HepG2 (cell line): ENCODE data around the gene IFNAR1. TPM values are rescaled to one million over a fixed set of nuclear protein-coding genes. Genes with fewer than 3 reads are reported as not detected.

Experiments used
- AKAP8 ChIP-seq: sonication (generic); formaldehyde crosslinking; IDR thresholded peaks from 2 replicates; pipeline ENCODE4 v1.5.1; 2020; ENCODE audit warnings: mild to moderate bottlenecking, missing genetic modification reagents
- ARID4A ChIP-seq: sonication (generic); formaldehyde crosslinking; IDR thresholded peaks from 2 replicates; pipeline ENCODE4 v1.5.0; 2020; ENCODE audit warnings: mild to moderate bottlenecking, missing genetic modification reagents, borderline replicate concordance
- ARNT ChIP-seq: fragments of 450-650 bp; IDR thresholded peaks from 2 replicates; pipeline ENCODE4 v1.6.1; 2017
- ATAD3A ChIP-seq: sonication (generic); formaldehyde crosslinking; IDR thresholded peaks from 2 replicates; pipeline ENCODE4 v1.4.0; 2020; ENCODE audit warnings: missing genetic modification reagents
- ATF6 ChIP-seq: sonication (generic); formaldehyde crosslinking; conservative IDR thresholded peaks from 2 replicates; pipeline ENCODE4 v1.4.0; 2020; ENCODE audit warnings: missing genetic modification reagents
- HNF1B ChIP-seq: sonication (generic); formaldehyde crosslinking; IDR thresholded peaks from 2 replicates; pipeline ENCODE4 v1.5.1; 2020; ENCODE audit warnings: mild to moderate bottlenecking, moderate library complexity, missing genetic modification reagents
- MTERF4 ChIP-seq: sonication (generic); formaldehyde crosslinking; IDR thresholded peaks from 2 replicates; pipeline ENCODE4 v1.8.0; 2023; ENCODE audit warnings: mild to moderate bottlenecking, missing genetic modification reagents
- NR0B2 ChIP-seq: sonication (generic); formaldehyde crosslinking; IDR thresholded peaks from 2 replicates; pipeline ENCODE4 v1.4.0; 2020; ENCODE audit warnings: mild to moderate bottlenecking, missing genetic modification reagents
- RAD21 ChIP-seq: fragments of 450-650 bp; formaldehyde crosslinking; IDR thresholded peaks from 2 replicates; pipeline ENCODE4 v1.5.0; 2020; ENCODE audit warnings: mild to moderate bottlenecking
- RAD51 ChIP-seq: fragments of 450-650 bp; IDR thresholded peaks from 2 replicates; pipeline ENCODE4 v1.6.1; 2016; ENCODE audit warnings: borderline replicate concordance
- SNAPC2 ChIP-seq: sonication (generic); formaldehyde crosslinking; IDR thresholded peaks from 2 replicates; pipeline ENCODE4 v1.8.1; 2022; ENCODE audit warnings: mild to moderate bottlenecking, missing genetic modification reagents
- STAT5B ChIP-seq: sonication (generic); formaldehyde crosslinking; IDR thresholded peaks from 2 replicates; pipeline ENCODE4 v1.4.0; 2020; ENCODE audit warnings: missing genetic modification reagents
- THAP9 ChIP-seq: sonication (generic); formaldehyde crosslinking; IDR thresholded peaks from 2 replicates; pipeline ENCODE4; 2020; ENCODE audit warnings: missing genetic modification reagents, mild to moderate bottlenecking, borderline replicate concordance
- YEATS4 ChIP-seq: sonication (generic); formaldehyde crosslinking; IDR thresholded peaks from 2 replicates; pipeline ENCODE4 v1.4.0; 2020; ENCODE audit warnings: missing genetic modification reagents, borderline replicate concordance
- ZBTB38 ChIP-seq: sonication (generic); formaldehyde crosslinking; IDR thresholded peaks from 2 replicates; pipeline ENCODE4 v1.5.1; 2020; ENCODE audit warnings: mild to moderate bottlenecking, missing genetic modification reagents
- ZNF34 ChIP-seq: sonication (generic); formaldehyde crosslinking; IDR thresholded peaks from 2 replicates; pipeline ENCODE4 v1.4.0; 2020; ENCODE audit warnings: mild to moderate bottlenecking, missing genetic modification reagents, borderline replicate concordance
- ZNF605 ChIP-seq: sonication (generic); formaldehyde crosslinking; IDR thresholded peaks from 2 replicates; pipeline ENCODE4 v1.8.0; 2022; ENCODE audit warnings: mild to moderate bottlenecking, missing genetic modification reagents
- ZNF749 ChIP-seq: sonication (generic); formaldehyde crosslinking; IDR thresholded peaks from 2 replicates; pipeline ENCODE4 v1.8.0; 2022; ENCODE audit warnings: mild to moderate bottlenecking, missing genetic modification reagents, moderate library complexity, borderline replicate concordance
- polyA plus RNA-seq, 8 experiments: library from polyadenylated mRNA; depleted of rRNA in 3 of 8; stranded (reverse) in 7 of 8; unstranded in 1 of 8; fragments of >200 nt; fragmentation: Illumina TruSeq in 4 of 8; extraction: Trizol in 4 of 8; gene quantifications; 2 replicates each; pipeline versions ENCODE4 v1.2.1 to v1.2.3, GENCODE V29; 2011 to 2016; ENCODE audit warnings: low read depth in 4 of 8, missing spikeins in 1 of 8, mixed read lengths in 1 of 8; ENCODE audit not compliant: insufficient read depth in 1 of 8
- total RNA-seq, 5 experiments: library from RNA; depleted of rRNA; stranded (reverse); fragments of >200 nt; fragmentation: Illumina TruSeq; extraction: Trizol; gene quantifications; 2 replicates each; pipeline ENCODE4 v1.2.3, GENCODE V29; 2016; ENCODE audit warnings: low read depth in 1 of 5

The IFNAR1 gene
- total and polyA plus RNA-seq, 2 of the 13 experiments (the other 11 are each of a cell fraction or from before 2014, with no cell fraction given) = 6.7 to 9.3 TPM

GRCh38 chr21:33286076-33286475 lies 38.7 kb upstream of the IFNAR1 start (continued):
- no peak for TF ChIP-seq THAP9 (CRISPR knock-in tag)
- TF ChIP-seq ZNF749 (CRISPR knock-in tag) = no peak
- no peak for TF ChIP-seq RAD51
- TF ChIP-seq ZNF605 (CRISPR knock-in tag) = no peak
- no peak for TF ChIP-seq NR0B2 (CRISPR knock-in tag)
- no peak for TF ChIP-seq MTERF4 (CRISPR knock-in tag)
- no peak for TF ChIP-seq STAT5B (CRISPR knock-in tag)
- no peak for TF ChIP-seq RAD21 (CRISPR knock-in tag)
- TF ChIP-seq ATF6 = no peak
- no peak for TF ChIP-seq ZNF34 (CRISPR knock-in tag)
- TF ChIP-seq ZBTB38 = 0 out of 2 replicates have a peak, but pooled peaks have one; percentile 36
- TF ChIP-seq ARNT = no peak
- no peak for TF ChIP-seq AKAP8 (CRISPR knock-in tag)
- TF ChIP-seq ARID4A (CRISPR knock-in tag) = peak; percentile 38; the same call in 1 of the 2 replicates
- no peak for TF ChIP-seq SNAPC2 (CRISPR knock-in tag)
- no peak for TF ChIP-seq HNF1B (CRISPR knock-in tag)
- TF ChIP-seq ATAD3A (CRISPR knock-in tag) = no peak
- TF ChIP-seq YEATS4 (CRISPR knock-in tag) = no peak
